GM12891 (cell line): ENCODE measurements around the gene PRMT5.

Experiments used
- DNase-seq: peaks from one replicate; pipeline ENCODE4 v3.0.0; 2011; ENCODE audit warnings: low spot score; ENCODE audit not compliant: insufficient read length
- FAIRE-seq: peaks from 2 replicates; lab custom pipeline; 2011; peaks lifted over from hg19 to GRCh38; lab: Jason Lieb, UNC
- PAX5 ChIP-seq: IDR thresholded peaks from 2 replicates; pipeline ENCODE4 v1.6.1; 2011; ENCODE audit warnings: low read length, moderate library complexity, mild to moderate bottlenecking; ENCODE audit not compliant: insufficient read depth, severe bottlenecking
- POLR2A ChIP-seq: IDR thresholded peaks from 2 replicates; pipeline ENCODE4 v1.6.1; 2011; ENCODE audit warnings: low read depth, low read length, control low read depth
- POLR2AphosphoS5 ChIP-seq: IDR thresholded peaks from 2 replicates; pipeline ENCODE4 v1.6.1; 2011; ENCODE audit warnings: low read depth, low read length, control low read depth
- POU2F2 ChIP-seq: IDR thresholded peaks from 2 replicates; pipeline ENCODE4 v1.6.1; 2011; ENCODE audit warnings: low read depth, mild to moderate bottlenecking, control low read depth, low read length, moderate library complexity
- SPI1 ChIP-seq: IDR thresholded peaks from 2 replicates; pipeline ENCODE4 v1.6.1; 2011; ENCODE audit warnings: low read depth, low read length, control low read depth
- TAF1 ChIP-seq: IDR thresholded peaks from 2 replicates; pipeline ENCODE4 v1.6.1; 2011; ENCODE audit warnings: low read depth, low read length, control low read depth

PRMT5 gene

GRCh38 chr14:22887990-22888378 is 41.2 kb downstream of the PRMT5 start:
- DNase-seq (no peak), FAIRE-seq (peak; percentile 88)
- TF ChIP-seq TAF1 (peak; percentile 79), POLR2AphosphoS5 (peak; percentile 68; the same call in 1 of the 2 replicates), SPI1 (no peak), POU2F2 (peak; percentile 65; the same call in 1 of the 2 replicates), POLR2A (peak; percentile 65), PAX5 (no peak)

GRCh38 chr14:22887260-22887989 is 41.8 kb downstream of the PRMT5 start:
- peak; percentile 68 for FAIRE-seq
- DNase-seq = no peak
- no peak for TF ChIP-seq TAF1
- TF ChIP-seq SPI1 = peak; percentile 89
- peak; percentile 49; the same call in 1 of the 2 replicates for TF ChIP-seq POLR2A
- TF ChIP-seq POLR2AphosphoS5 = peak; percentile 23; the same call in 1 of the 2 replicates

GRCh38 chr14:22886500-22887259 is 42.5 kb downstream of the PRMT5 start:
- DNase-seq = peak; percentile 74
- TF ChIP-seq TAF1 (0 out of 2 replicates have a peak, but pooled peaks have one; percentile 15), SPI1 (no peak), POLR2AphosphoS5 (peak; percentile 12; the same call in 1 of the 2 replicates)
- FAIRE-seq = peak; percentile 77

GRCh38 chr14:22885975-22886374 is 43.2 kb downstream of the PRMT5 start:
- no peak for DNase-seq
- TF ChIP-seq POLR2A = no peak
- no peak for TF ChIP-seq SPI1
- TF ChIP-seq TAF1 = no peak
- TF ChIP-seq POLR2AphosphoS5 = no peak
- no peak for TF ChIP-seq POU2F2
- TF ChIP-seq PAX5 = no peak
- FAIRE-seq = no peak

- DNase-seq (no peak), FAIRE-seq (no peak)
Observed at GRCh38 chr14:22884738-22885523, 44.2 kb downstream of the PRMT5 start.

GRCh38 chr14:22884076-22884737 is 45.0 kb downstream of the PRMT5 start:
- TF ChIP-seq POLR2A (no peak), SPI1 (peak; percentile 41; the same call in 1 of the 2 replicates), TAF1 (no peak), PAX5 (no peak), POLR2AphosphoS5 (no peak)
- FAIRE-seq = no peak
- DNase-seq = no peak

More at GRCh38 chr14:22884738-22885523, 44.2 kb downstream of the PRMT5 start:
- TF ChIP-seq PAX5 = no peak
- TF ChIP-seq POU2F2 = no peak
- no peak for TF ChIP-seq POLR2A
- no peak for TF ChIP-seq TAF1
- TF ChIP-seq POLR2AphosphoS5 = no peak
- no peak for TF ChIP-seq SPI1

GRCh38 chr14:22883173-22883976 is 45.8 kb downstream of the PRMT5 start, which contains the start of gene REM2:
TSS of gene REM2 (plus strand) at chr14:22883222. CDS start at chr14:22883288, 66 bp downstream.
- no peak for DNase-seq
- no peak for FAIRE-seq
- TF ChIP-seq TAF1 = no peak
- 0 out of 2 replicates have a peak, but pooled peaks have one; percentile 20 for TF ChIP-seq POLR2A

GRCh38 chr14:22882529-22883172 is 46.5 kb downstream of the PRMT5 start:
- TF ChIP-seq POU2F2 (no peak; the same call in 1 of the 2 replicates), TAF1 (no peak), POLR2A (0 out of 2 replicates have a peak, but pooled peaks have one; percentile 15), SPI1 (no peak), POLR2AphosphoS5 (no peak), PAX5 (no peak)
- DNase-seq (no peak), FAIRE-seq (no peak)
